Heart right ventricle (tissue), 16 donors: ENCODE data around the gene ACTBL2. TPM values are rescaled to one million over a fixed set of nuclear protein-coding genes. Genes with fewer than 3 reads are reported as not detected.
"Not testable (repeated sequence)": the region's sequence is repeated elsewhere in the genome, so short reads cannot be mapped to it uniquely, and the experiment has no call there.

Source experiments
- ATAC-seq, 8 donors: fragments of 200-7000 bp; cut with Tn5 transposase; one replicate each; pipeline ENCODE4 v1.9.1; 2020; ENCODE audit warnings: mild to moderate bottlenecking in 8 of 8, moderate library complexity in 8 of 8, moderate number of reproducible peaks in 1 of 8
- DNase-seq, 2 donors: peaks; one replicate each; pipeline ENCODE4 v3.0.0-alpha.2; 2020
- H3K27ac ChIP-seq, 10 donors: fragments of 200-600 bp; sonication (generic) in 2 of 10; one replicate each; pipeline versions ENCODE4 v1.5.0 to v1.8.0; 2020 to 2022; ENCODE audit warnings: mild to moderate bottlenecking in 3 of 10
- H3K27me3 ChIP-seq, 7 donors: fragments of 200-600 bp; one replicate each; pipeline ENCODE4 v1.8.0; 2021 to 2022; ENCODE audit warnings: mild to moderate bottlenecking in 2 of 7
- H3K36me3 ChIP-seq, 9 donors: fragments of 200-600 bp; sonication (generic) in 1 of 9; one replicate each; pipeline versions ENCODE4 v1.5.0 to v1.8.0; 2020 to 2022; ENCODE audit warnings: mild to moderate bottlenecking in 2 of 9
- H3K4me1 ChIP-seq, 9 donors: fragments of 200-600 bp; sonication (generic) in 1 of 9; one replicate each; pipeline versions ENCODE4 v1.5.0 to v1.8.0; 2020 to 2022; ENCODE audit warnings: mild to moderate bottlenecking in 4 of 9
- H3K4me3 ChIP-seq, 10 donors: fragments of 200-600 bp; sonication (generic) in 2 of 10; one replicate each; pipeline versions ENCODE4 v1.5.0 to v1.8.0; 2020 to 2022; ENCODE audit warnings: mild to moderate bottlenecking in 7 of 10, moderate library complexity in 2 of 10
- H3K9me3 ChIP-seq, 11 donors: fragments of 200-600 bp in 10 of 11; sonication (generic) in 2 of 11; one replicate each; pipeline versions ENCODE4 v1.5.0 to v1.8.0; 2013 to 2022; ENCODE audit warnings: mild to moderate bottlenecking in 2 of 11, control low read depth in 1 of 11, moderate library complexity in 1 of 11
- CTCF ChIP-seq, 9 donors: fragments of 200-600 bp; sonication (generic) in 2 of 9; IDR thresholded peaks; one replicate each; pipeline versions ENCODE4 v1.5.0 to v1.8.0; 2021 to 2022; ENCODE audit warnings: antibody characterized with exemption in 9 of 9, mild to moderate bottlenecking in 5 of 9, moderate library complexity in 1 of 9
- WGBS, 2 donors: extraction: QIAGEN DNeasy Blood & Tissue Kit; methylation state at CpG; one replicate each; pipeline ENCODE4 v1.1.7; 2013; ENCODE audit warnings: inconsistent platforms in 1 of 2; 5-methylcytosine and 5-hydroxymethylcytosine counted together
- intact Hi-C, 10 donors: fragments of 100-400 bp; cut with DNase I; formaldehyde crosslinking; loops; one replicate each; pipeline versions ENCODE4 v1.11.1 to v1.14.2; 2022
- polyA plus RNA-seq, 2 donors: library from polyadenylated mRNA; stranded (reverse); fragments of 200-250 nt; gene quantifications; one replicate each; pipeline ENCODE4 v1.2.3, GENCODE V29; 2013
- total RNA-seq, 10 donors: library from RNA; stranded (reverse); fragmentation: NEBNext Ultra II Directional in 3 of 10; extraction: Animal tissue kit (Norgen Biotek cat#: 25700) in 3 of 10; gene quantifications; one replicate each; pipeline versions ENCODE4 v1.2.1 to v1.2.4, GENCODE V29; 2021 to 2023
- donor health status: Arrhythmogenic right ventricular cardiomyopathy.
- donor health status: ischemic (EF 13 %, LVEDD 7.1; RV severe dilation, severe dysfunction).
- donor health status: healthy with polysubstance abuse.
- donor health status: DM: no; HTN: yes; CAD: no.
- donor health status: DM: no; HTN: no; CAD: no.
- donor health status: ischemic (EF 25% LVEDD 6.9; RV normal size, moderate dysfunction).
- donor health status: ischemic (EF 25% LVEDD 5.7; RV mildly dilated, moderate dysfunction).
- donor health status: healthy.
- donor health status: DM: yes; HTN: yes; CAD: no.
- donor health status: Ischemic cardiomyopathy.
- donor health status: ischemic (EF 35%, LVEDD 5.7; RV mildly dilated, moderate dysfunction).
- donor health status: nonischemic (EF 11% LVEDD 7.7; RV severe dilation, severe dysfunction).
- donor health status: DM: yes; HTN: yes; CAD: no.
- donor health status: PGD.
- donor health status: ischemic (EF 29% LVEDD 5.4; RV normal size, mild dysfunction).
- donor health status: nonischemic (EF 23%, LVEDD 6.1; RV moderate dilation, normal function).

The ACTBL2 gene
- total and polyA plus RNA-seq, 12 donors, result not detected

GRCh38 chr5:57524348-57525060 is 41.9 kb upstream of the ACTBL2 start:
- 69 to 75% methylated on average over 6 of the region's 6 CpGs for WGBS, 2 donors
- intact Hi-C loops, result no loop called here
- DNase-seq (no peak), ATAC-seq (no peak)
- Histone ChIP-seq H3K4me1 (no peaks in the 10 kb centered on the region), H3K36me3 (no peaks in the 10 kb centered on the region), H3K4me3 (no peak overlapping the region), H3K27ac (no peak overlapping the region), H3K9me3 (peaks cover 0 to 11% (median 0%) of the 10 kb centered on the region in 11 donors), H3K27me3 (no peaks in the 10 kb centered on the region)
- no peak for TF ChIP-seq CTCF (IDR thresholded peaks at IDR 0.05)

GRCh38 chr5:57522477-57522876 is 39.9 kb upstream of the ACTBL2 start:
- H3K27me3 ChIP-seq, DNase-seq, H3K36me3 ChIP-seq, ATAC-seq, H3K4me1 ChIP-seq, H3K4me3 ChIP-seq, H3K27ac ChIP-seq, intact Hi-C loops: not testable (repeated sequence)
- H3K9me3 ChIP-seq, result peaks cover 0 to 11% (median 0%) of the 10 kb centered on the region in 11 donors
- WGBS, 2 donors, result 93 to 94% methylated on average over 4 of the region's 4 CpGs

DNA sequence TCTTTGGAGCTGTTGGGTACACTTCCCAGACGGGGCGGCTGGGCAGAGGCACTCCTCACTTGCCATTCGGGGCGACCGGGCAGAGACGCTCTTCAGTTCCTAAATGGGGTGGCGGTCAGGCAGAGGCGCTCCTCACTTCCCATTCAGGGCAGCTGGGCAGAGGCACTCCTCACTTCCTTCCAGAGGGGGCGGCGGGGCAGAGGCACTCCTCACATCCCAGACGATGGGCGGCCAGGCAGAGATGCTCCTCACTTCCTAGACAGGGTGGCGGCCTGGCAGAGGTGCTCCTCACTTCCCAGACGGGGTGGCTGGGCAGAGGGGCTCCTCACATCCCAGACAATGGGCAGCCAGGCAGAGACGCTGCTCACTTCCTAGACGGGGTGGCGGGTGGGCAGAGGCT is 35.8 kb upstream of the ACTBL2 start:
- H3K27me3 ChIP-seq, H3K4me1 ChIP-seq, H3K27ac ChIP-seq, H3K36me3 ChIP-seq, DNase-seq, intact Hi-C loops, H3K4me3 ChIP-seq, ATAC-seq: not testable (repeated sequence)
- H3K9me3 ChIP-seq, result peaks cover 0 to 11% (median 0%) of the 10 kb centered on the region in 11 donors
- WGBS, 2 donors, result 92 to 97% methylated on average over 17 of the region's 17 CpGs

GRCh38 chr5:57517250-57517649 is 34.6 kb upstream of the ACTBL2 start:
- no peak for TF ChIP-seq CTCF (IDR thresholded peaks at IDR 0.05)

GRCh38 chr5:57513785-57514184 is 31.2 kb upstream of the ACTBL2 start:
- Histone ChIP-seq H3K4me3 (no peak overlapping the region), H3K27me3 (no peaks in the 10 kb centered on the region), H3K27ac (no peak overlapping the region), H3K9me3 (no peaks in the 10 kb centered on the region), H3K4me1 (no peaks in the 10 kb centered on the region), H3K36me3 (no peaks in the 10 kb centered on the region)
- intact Hi-C loops, result no loop called here
- DNase-seq (no peak), ATAC-seq (no peak)
- 95 to 96% methylated on average over 2 of the region's 2 CpGs for WGBS, 2 donors
- no peak for TF ChIP-seq CTCF (IDR thresholded peaks at IDR 0.05)

More at GRCh38 chr5:57517250-57517649, 34.6 kb upstream of the ACTBL2 start:
- Histone ChIP-seq H3K4me1 (no peaks in the 10 kb centered on the region), H3K27me3 (no peaks in the 10 kb centered on the region), H3K9me3 (peaks cover 0 to 11% (median 0%) of the 10 kb centered on the region in 11 donors), H3K36me3 (no peaks in the 10 kb centered on the region), H3K4me3 (no peak overlapping the region), H3K27ac (no peak overlapping the region)
- intact Hi-C loops, result no loop called here
- WGBS, 2 donors, result 88 to 90% methylated on average over 1 of the region's 1 CpG
- no peak for ATAC-seq
- DNase-seq, result no peak
